Measurements from ENCODE around the gene PHLPP2.
A peak's percentile ranks its signal among the peaks of the same experiment; 100 is the strongest.

Gene PHLPP2

DNA sequence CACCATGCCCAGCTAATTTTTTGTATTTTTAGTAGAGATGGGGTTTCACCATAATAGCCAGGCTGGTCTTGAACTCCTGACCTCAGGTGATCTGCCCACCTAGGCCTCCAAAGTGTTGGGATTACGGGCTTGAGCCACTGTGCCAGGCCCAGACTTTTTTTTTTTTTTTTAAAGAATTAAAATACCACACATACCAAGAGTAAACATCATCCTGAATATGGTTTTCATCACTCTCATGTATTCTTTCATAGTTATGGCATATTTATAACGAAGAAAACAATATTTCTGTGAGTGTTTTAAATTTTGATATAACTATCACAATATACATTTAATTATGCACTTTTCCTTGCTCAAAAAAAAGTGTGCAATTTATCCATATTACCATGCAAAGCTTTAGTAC lies 50.3 kb downstream of the PHLPP2 start:
- peak; percentile 78 for ATAC-seq
- no peak for TF ChIP-seq ZFP3 (CRISPR knock-in tag; IDR thresholded peaks at IDR 0.05)
- no peak for TF ChIP-seq ZNF70 (CRISPR knock-in tag; IDR thresholded peaks at IDR 0.05)

DNA sequence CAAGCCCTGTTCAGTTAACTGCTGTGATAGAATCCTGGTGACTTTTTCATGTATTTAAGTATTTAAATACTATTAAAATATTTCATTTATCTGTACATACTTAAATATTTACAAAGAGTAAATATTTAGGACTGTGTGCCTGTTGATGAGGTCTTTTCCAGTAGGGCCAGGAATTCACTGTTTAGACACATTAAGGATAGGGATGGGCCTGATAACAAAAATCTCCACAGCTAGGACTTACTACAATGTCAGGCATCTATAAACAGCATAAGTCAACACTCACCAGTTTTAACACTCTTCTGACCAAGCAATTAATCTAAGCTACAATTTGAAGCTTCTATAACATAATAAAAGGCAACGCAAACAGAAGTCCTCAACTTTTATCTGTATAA lies 50.9 kb downstream of the PHLPP2 start:
- no peak for ATAC-seq

DNA sequence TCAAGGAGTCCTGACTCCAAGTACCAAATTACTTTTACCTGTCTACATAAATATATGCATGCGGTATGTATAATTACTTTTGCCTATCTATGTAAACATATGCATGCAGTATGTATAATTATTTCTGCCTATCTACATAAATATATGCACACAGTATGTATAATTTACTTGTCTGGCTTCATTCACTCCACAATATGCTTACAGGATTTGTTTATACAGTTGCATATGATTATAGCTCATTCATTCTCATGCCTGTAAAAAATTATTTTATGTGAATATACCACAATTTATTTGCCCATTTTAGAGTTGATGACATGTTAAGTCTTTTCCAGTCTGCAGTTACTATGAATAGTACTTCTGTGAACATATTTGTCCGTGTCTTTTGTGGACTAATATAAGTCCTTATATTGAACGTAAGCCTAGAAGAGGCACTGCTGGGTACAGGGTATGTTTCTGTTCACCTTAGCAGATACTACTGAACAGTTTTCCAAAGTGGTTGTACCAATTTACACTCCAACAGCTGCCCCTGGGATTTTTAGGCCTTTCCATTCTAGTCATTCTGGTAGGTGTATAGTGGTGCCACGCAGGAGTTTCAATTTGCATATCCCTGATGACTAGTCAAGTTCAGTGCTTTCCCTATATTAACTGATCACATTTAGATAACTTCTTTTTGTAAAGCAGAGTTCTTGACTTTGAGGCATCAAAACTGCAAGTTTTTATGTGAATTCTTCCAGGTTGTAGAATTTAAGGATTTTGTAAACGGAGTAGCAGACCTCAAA lies 51.5 kb downstream of the PHLPP2 start:
- TF ChIP-seq CSDC2 (CRISPR knock-in tag; IDR thresholded peaks at IDR 0.05) (no peak), ZC3H10 (CRISPR knock-in tag; IDR thresholded peaks at IDR 0.05) (no peak), TOX (CRISPR knock-in tag; IDR thresholded peaks at IDR 0.05; ENCODE audit: borderline replicate concordance) (no peak), ESRRG (CRISPR knock-in tag; IDR thresholded peaks at IDR 0.05) (no peak), OSR1 (CRISPR knock-in tag; IDR thresholded peaks at IDR 0.05) (no peak), BACH2 (CRISPR knock-in tag; IDR thresholded peaks at IDR 0.05; ENCODE audit: borderline replicate concordance) (no peak), ZNF565 (CRISPR knock-in tag; conservative IDR thresholded peaks at IDR 0.05; ENCODE audit: low read depth) (no peak), ZFP30 (CRISPR knock-in tag; IDR thresholded peaks at IDR 0.05) (no peak), ZNF8 (CRISPR knock-in tag; IDR thresholded peaks at IDR 0.05) (no peak)
- TF ChIP-seq, protein P1, sequence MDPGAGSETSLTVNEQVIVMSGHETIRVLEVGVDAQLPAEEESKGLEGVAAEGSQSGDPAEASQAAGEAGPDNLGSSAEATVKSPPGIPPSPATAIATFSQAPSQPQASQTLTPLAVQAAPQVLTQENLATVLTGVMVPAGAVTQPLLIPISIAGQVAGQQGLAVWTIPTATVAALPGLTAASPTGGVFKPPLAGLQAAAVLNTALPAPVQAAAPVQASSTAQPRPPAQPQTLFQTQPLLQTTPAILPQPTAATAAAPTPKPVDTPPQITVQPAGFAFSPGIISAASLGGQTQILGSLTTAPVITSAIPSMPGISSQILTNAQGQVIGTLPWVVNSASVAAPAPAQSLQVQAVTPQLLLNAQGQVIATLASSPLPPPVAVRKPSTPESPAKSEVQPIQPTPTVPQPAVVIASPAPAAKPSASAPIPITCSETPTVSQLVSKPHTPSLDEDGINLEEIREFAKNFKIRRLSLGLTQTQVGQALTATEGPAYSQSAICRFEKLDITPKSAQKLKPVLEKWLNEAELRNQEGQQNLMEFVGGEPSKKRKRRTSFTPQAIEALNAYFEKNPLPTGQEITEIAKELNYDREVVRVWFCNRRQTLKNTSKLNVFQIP (CRISPR knock-in tag; IDR thresholded peaks at IDR 0.05; ENCODE audit: borderline replicate concordance, low read depth), result no peak
- TF ChIP-seq, protein P2, sequence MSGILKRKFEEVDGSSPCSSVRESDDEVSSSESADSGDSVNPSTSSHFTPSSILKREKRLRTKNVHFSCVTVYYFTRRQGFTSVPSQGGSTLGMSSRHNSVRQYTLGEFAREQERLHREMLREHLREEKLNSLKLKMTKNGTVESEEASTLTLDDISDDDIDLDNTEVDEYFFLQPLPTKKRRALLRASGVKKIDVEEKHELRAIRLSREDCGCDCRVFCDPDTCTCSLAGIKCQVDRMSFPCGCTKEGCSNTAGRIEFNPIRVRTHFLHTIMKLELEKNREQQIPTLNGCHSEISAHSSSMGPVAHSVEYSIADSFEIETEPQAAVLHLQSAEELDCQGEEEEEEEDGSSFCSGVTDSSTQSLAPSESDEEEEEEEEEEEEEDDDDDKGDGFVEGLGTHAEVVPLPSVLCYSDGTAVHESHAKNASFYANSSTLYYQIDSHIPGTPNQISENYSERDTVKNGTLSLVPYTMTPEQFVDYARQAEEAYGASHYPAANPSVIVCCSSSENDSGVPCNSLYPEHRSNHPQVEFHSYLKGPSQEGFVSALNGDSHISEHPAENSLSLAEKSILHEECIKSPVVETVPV (CRISPR knock-in tag; IDR thresholded peaks at IDR 0.05), result no peak
- ATAC-seq, result no peak

More for the DNA sequence above, 50.9 kb downstream of the PHLPP2 start:
- TF ChIP-seq GLIS3 (CRISPR knock-in tag; IDR thresholded peaks at IDR 0.05) (no peak), PPARA (CRISPR knock-in tag; IDR thresholded peaks at IDR 0.05; ENCODE audit: borderline replicate concordance) (no peak), ESRRG (CRISPR knock-in tag; IDR thresholded peaks at IDR 0.05) (no peak), ZC3H10 (CRISPR knock-in tag; IDR thresholded peaks at IDR 0.05) (no peak), ZNF565 (CRISPR knock-in tag; conservative IDR thresholded peaks at IDR 0.05; ENCODE audit: low read depth) (no peak), ISL1 (CRISPR knock-in tag; IDR thresholded peaks at IDR 0.05) (no peak), OSR1 (CRISPR knock-in tag; IDR thresholded peaks at IDR 0.05) (no peak), ZFP3 (CRISPR knock-in tag; IDR thresholded peaks at IDR 0.05) (no peak), SNAI2 (CRISPR knock-in tag; IDR thresholded peaks at IDR 0.05) (no peak), ZFP30 (CRISPR knock-in tag; IDR thresholded peaks at IDR 0.05) (no peak)
- TF ChIP-seq, protein P3, sequence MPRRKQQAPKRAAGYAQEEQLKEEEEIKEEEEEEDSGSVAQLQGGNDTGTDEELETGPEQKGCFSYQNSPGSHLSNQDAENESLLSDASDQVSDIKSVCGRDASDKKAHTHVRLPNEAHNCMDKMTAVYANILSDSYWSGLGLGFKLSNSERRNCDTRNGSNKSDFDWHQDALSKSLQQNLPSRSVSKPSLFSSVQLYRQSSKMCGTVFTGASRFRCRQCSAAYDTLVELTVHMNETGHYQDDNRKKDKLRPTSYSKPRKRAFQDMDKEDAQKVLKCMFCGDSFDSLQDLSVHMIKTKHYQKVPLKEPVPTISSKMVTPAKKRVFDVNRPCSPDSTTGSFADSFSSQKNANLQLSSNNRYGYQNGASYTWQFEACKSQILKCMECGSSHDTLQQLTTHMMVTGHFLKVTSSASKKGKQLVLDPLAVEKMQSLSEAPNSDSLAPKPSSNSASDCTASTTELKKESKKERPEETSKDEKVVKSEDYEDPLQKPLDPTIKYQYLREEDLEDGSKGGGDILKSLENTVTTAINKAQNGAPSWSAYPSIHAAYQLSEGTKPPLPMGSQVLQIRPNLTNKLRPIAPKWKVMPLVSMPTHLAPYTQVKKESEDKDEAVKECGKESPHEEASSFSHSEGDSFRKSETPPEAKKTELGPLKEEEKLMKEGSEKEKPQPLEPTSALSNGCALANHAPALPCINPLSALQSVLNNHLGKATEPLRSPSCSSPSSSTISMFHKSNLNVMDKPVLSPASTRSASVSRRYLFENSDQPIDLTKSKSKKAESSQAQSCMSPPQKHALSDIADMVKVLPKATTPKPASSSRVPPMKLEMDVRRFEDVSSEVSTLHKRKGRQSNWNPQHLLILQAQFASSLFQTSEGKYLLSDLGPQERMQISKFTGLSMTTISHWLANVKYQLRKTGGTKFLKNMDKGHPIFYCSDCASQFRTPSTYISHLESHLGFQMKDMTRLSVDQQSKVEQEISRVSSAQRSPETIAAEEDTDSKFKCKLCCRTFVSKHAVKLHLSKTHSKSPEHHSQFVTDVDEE (CRISPR knock-in tag; IDR thresholded peaks at IDR 0.05), result no peak
- TF ChIP-seq, protein P4, sequence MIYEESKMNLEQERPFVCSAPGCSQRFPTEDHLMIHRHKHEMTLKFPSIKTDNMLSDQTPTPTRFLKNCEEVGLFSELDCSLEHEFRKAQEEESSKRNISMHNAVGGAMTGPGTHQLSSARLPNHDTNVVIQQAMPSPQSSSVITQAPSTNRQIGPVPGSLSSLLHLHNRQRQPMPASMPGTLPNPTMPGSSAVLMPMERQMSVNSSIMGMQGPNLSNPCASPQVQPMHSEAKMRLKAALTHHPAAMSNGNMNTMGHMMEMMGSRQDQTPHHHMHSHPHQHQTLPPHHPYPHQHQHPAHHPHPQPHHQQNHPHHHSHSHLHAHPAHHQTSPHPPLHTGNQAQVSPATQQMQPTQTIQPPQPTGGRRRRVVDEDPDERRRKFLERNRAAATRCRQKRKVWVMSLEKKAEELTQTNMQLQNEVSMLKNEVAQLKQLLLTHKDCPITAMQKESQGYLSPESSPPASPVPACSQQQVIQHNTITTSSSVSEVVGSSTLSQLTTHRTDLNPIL (CRISPR knock-in tag; IDR thresholded peaks at IDR 0.05; ENCODE audit: low read depth), result no peak
- TF ChIP-seq, protein P1 (CRISPR knock-in tag; IDR thresholded peaks at IDR 0.05; ENCODE audit: borderline replicate concordance, low read depth), result no peak
